AG04449 (cell line): ENCODE results near the gene BRSK1.
A peak's percentile ranks its signal among the peaks of the same experiment; 100 is the strongest.

Experiments used
- CTCF ChIA-PET: fragments of 350-600 bp; formaldehyde crosslinking; extraction: SDS; loops from one replicate; lab custom pipeline; 2021; ENCODE audit warnings: antibody characterized with exemption; lab: Yijun Ruan, JAX
- POLR2A ChIA-PET: fragments of 400-600, 350-600 bp; formaldehyde crosslinking; extraction: SDS; loops from one replicate; lab custom pipeline; 2020; ENCODE audit warnings: antibody characterized with exemption, inconsistent platforms; lab: Yijun Ruan, JAX
- DNase-seq: peaks from one replicate; pipeline ENCODE4 v3.0.0-alpha.2; 2010; ENCODE audit warnings: low read depth, low spot score
- H3K4me3 ChIP-seq: 2 replicates; pipeline ENCODE4 v1.5.1; 2011; ENCODE audit warnings: low read depth, mild to moderate bottlenecking, control low read depth, low read length
- TF ChIP-seq, protein P1 (sequence below): IDR thresholded peaks from one replicate; pipeline ENCODE4 v1.5.1; 2011; ENCODE audit warnings: mild to moderate bottlenecking, moderate library complexity, low read length, control low read depth, inconsistent platforms; ENCODE audit not compliant: insufficient read depth; ENCODE audit errors: missing control alignments

BRSK1 gene

DNA sequence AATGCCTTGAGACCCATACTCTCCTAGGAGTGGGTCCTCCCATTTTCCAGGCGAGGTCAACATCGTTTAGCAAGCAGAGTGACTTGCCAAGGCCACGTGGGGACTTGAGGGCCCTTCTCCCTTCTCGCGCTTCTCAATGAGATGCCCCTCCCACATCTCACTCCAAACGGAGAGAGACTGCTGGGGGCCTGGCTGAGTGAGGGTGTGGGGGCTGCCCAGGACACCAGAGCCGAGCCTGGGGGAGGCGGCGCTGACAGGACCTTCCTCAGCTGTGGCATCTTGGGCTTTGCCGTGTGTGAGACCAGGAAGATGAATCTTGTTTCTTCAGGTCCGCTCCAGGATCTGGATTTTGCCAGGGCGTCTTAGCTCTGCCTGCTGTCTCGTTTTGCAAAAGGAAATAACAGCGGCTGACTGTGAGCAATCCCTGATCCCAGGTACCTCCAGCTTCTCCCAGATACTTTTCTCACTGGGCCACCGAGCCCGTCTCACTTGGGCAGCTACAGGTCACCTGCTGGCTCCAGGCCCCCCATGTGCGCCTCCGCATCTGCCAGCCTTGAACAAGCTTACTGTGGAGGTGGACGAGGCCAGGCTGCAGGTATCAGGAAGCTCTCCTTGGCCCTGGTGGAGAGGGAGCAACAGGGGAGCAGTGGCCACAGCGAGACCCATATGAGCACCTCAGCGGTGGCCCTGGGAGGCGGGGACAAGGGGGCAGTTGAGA, 64.7 kb downstream of the BRSK1 start:
- DNase-seq = no peak
- ChIA-PET CTCF (interaction anchor here (1.1 kb wide), 1 partner anchor 9 kb away, joined by 5 read pairs; no protein-coding TSS in a partner anchor), POLR2A (interaction anchor here (3.3 kb wide), 1 partner anchor 9 kb away, joined by 14 read pairs; the partner anchor contains the start of gene KMT5C)
- TF ChIP-seq, protein P1, sequence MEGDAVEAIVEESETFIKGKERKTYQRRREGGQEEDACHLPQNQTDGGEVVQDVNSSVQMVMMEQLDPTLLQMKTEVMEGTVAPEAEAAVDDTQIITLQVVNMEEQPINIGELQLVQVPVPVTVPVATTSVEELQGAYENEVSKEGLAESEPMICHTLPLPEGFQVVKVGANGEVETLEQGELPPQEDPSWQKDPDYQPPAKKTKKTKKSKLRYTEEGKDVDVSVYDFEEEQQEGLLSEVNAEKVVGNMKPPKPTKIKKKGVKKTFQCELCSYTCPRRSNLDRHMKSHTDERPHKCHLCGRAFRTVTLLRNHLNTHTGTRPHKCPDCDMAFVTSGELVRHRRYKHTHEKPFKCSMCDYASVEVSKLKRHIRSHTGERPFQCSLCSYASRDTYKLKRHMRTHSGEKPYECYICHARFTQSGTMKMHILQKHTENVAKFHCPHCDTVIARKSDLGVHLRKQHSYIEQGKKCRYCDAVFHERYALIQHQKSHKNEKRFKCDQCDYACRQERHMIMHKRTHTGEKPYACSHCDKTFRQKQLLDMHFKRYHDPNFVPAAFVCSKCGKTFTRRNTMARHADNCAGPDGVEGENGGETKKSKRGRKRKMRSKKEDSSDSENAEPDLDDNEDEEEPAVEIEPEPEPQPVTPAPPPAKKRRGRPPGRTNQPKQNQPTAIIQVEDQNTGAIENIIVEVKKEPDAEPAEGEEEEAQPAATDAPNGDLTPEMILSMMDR = no peak
- no peak overlapping the region for H3K4me3 ChIP-seq

- POLR2A ChIA-PET = interaction anchor here (0.6 to 3.3 kb wide), 3 partner anchors 11 to 14 kb away, joined by 3 to 14 read pairs (median 3); partner anchors contain the start of gene KMT5C
- no peak for DNase-seq
- TF ChIP-seq, protein P1 = no peak
- H3K4me3 ChIP-seq = no peak overlapping the region
- CTCF ChIA-PET = interaction anchor here (1.0 to 1.7 kb wide), 3 partner anchors 12 to 49 kb away, joined by 3 to 9 read pairs (median 6); partner anchors contain the start of gene KMT5C
Measured at GRCh38 chr19:55350620-55351315, 67.0 kb downstream of the BRSK1 start.

- ChIA-PET CTCF (no interaction called here), POLR2A (no interaction called here)
- no peak overlapping the region for H3K4me3 ChIP-seq
- TF ChIP-seq, protein P1 = no peak
- DNase-seq = no peak
Measured at GRCh38 chr19:55352040-55352439, 68.2 kb downstream of the BRSK1 start.

GRCh38 chr19:55352549-55353145, 68.8 kb downstream of the BRSK1 start:
- ChIA-PET POLR2A (interaction anchor here (1.4 kb wide), 1 partner anchor 55 kb away, joined by 4 read pairs; the partner anchor contains the start of gene UBE2S), CTCF (interaction anchor here (1.1 to 1.3 kb wide), 2 partner anchors 14 to 16 kb away, joined by 3 to 4 read pairs; partner anchors contain the start of gene KMT5C)
- DNase-seq = no peak
- TF ChIP-seq, protein P1 = no peak
- H3K4me3 ChIP-seq = no peak overlapping the region

- CTCF ChIA-PET = interaction anchor here (1.1 to 1.3 kb wide), 2 partner anchors 14 to 16 kb away, joined by 3 to 4 read pairs; partner anchors contain the start of gene KMT5C
- peak overlapping the region; percentile 59 for H3K4me3 ChIP-seq
- POLR2A ChIA-PET = interaction anchor here (1.4 kb wide), 1 partner anchor 54 kb away, joined by 4 read pairs; the partner anchor contains the start of gene UBE2S
- DNase-seq = no peak
- TF ChIP-seq, protein P1 = no peak
Measured at GRCh38 chr19:55353356-55353802, 69.6 kb downstream of the BRSK1 start.
